ENCODE results near the gene AHDC1. TPM values are rescaled to one million over a fixed set of nuclear protein-coding genes. Genes with fewer than 3 reads are reported as not detected.
A peak's percentile ranks its signal among the peaks of the same experiment; 100 is the strongest.

The AHDC1 gene
- total and polyA plus RNA-seq, 10 of the 15 experiments (the other 5 are each of a cell fraction or from before 2014, with no cell fraction given): 0.21 to 13.0 (median 1.4) TPM

DNA sequence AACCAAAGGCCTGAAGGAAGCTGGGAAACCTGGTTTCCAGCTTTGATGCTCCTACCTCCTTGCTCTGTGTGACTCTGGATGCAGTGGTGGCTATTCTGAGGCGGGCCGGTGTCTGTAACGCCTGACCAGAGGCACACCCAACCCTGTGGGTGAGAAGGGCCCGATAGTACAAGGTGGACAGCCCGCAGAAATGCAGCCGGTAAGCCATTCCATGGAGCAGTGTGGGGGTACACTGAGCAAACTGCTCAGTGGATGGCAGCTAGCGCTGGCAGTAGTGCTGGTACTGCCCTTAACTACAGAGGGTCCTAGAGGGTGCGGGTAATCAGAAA lies 36.0 kb downstream of the AHDC1 start:
- Histone ChIP-seq H3K9ac (ENCODE audit: control insufficient read depth, insufficient read depth, low read length) (no peak overlapping the region), H2AFZ (ENCODE audit: control insufficient read depth, low read depth, low read length) (no peak overlapping the region; the same call in 1 of the 2 replicates), H3K4me3 (no peak overlapping the region; the same call in 1 of the 2 replicates), H3K4me2 (ENCODE audit: control insufficient read depth, insufficient read depth) (peak overlapping the region; percentile 90), H4K20me1 (ENCODE audit: control insufficient read depth, insufficient read depth) (no peaks in the 10 kb centered on the region; the same call in 1 of the 2 replicates), H3K27me3 (replicated peaks in 1 of 2; ENCODE audit: control insufficient read depth in 2 of 2, insufficient read depth in 2 of 2, low read length in 1 of 2) (no peaks in the 10 kb centered on the region), H3K4me1 (ENCODE audit: control insufficient read depth, insufficient read depth, low read length) (peaks cover 7% of the 10 kb centered on the region), H3K79me2 (ENCODE audit: control insufficient read depth, insufficient read depth, low read length) (no peaks in the 10 kb centered on the region; the same call in none of the 2 replicates), H3K36me3 (ENCODE audit: control insufficient read depth in 2 of 2, insufficient read depth in 2 of 2, low read length in 1 of 2) (no peaks in the 10 kb centered on the region; a peak in 1 of 4 replicates), H3K27ac (ENCODE audit: control insufficient read depth, insufficient read depth) (no peak overlapping the region), H3K9me3 (replicated peaks; ENCODE audit: control insufficient read depth, insufficient read depth, low read length) (no peaks in the 10 kb centered on the region)
- no peak for DNase-seq (ENCODE audit: low read depth, low spot score)
- ChIA-PET SMC1A (ENCODE audit: uncharacterized antibody, unreplicated experiment) (interaction anchor here (0.6 to 1.2 kb wide), 5 partner anchors 37 to 407 kb away, joined by 3 to 6 read pairs (median 4); no protein-coding TSS in a partner anchor), POLR2A (interaction anchor here (0.9 to 1.8 kb wide), 4 partner anchors 10 to 65 kb away, joined by 3 to 8 read pairs (median 6); no protein-coding TSS in a partner anchor), RAD21 (ENCODE audit: unreplicated experiment) (interaction anchor here (1.1 to 3.0 kb wide), 4 partner anchors 33 to 151 kb away, joined by 3 to 17 read pairs (median 10); partner anchors contain the start of gene AHDC1), CTCF (interaction anchor here (0.6 to 5.8 kb wide), 12 partner anchors 11 to 734 kb away, joined by 3 to 71 read pairs (median 5); partner anchors contain the start of gene AHDC1)
- 96% methylated on average over 8 of the region's 8 CpGs for WGBS (ENCODE audit: insufficient coverage, insufficient replicate concordance, low lambda C conversion rate, missing lambda C conversion rate)
- no TSS peak for BruUV-seq (replicated peaks)
- FAIRE-seq: no peak
- TF ChIP-seq TAF1 (IDR thresholded peaks at IDR 0.05; ENCODE audit: borderline replicate concordance, low read depth, low read length) (no peak), BACH1 (IDR thresholded peaks at IDR 0.05; ENCODE audit: borderline replicate concordance) (no peak), CBX5 (IDR thresholded peaks at IDR 0.05; ENCODE audit: low read depth) (no peak), MEF2B (IDR thresholded peaks at IDR 0.05; ENCODE audit: partially characterized antibody, poor library complexity, severe bottlenecking) (no peak), SP1 (IDR thresholded peaks at IDR 0.05; ENCODE audit: low read depth, low read length) (no peak), SPI1 (IDR thresholded peaks at IDR 0.05; ENCODE audit: borderline replicate concordance, insufficient read depth, low read depth, low read length) (no peak), ZSCAN29 (IDR thresholded peaks at IDR 0.05) (no peak)
- TF ChIP-seq, protein P1, sequence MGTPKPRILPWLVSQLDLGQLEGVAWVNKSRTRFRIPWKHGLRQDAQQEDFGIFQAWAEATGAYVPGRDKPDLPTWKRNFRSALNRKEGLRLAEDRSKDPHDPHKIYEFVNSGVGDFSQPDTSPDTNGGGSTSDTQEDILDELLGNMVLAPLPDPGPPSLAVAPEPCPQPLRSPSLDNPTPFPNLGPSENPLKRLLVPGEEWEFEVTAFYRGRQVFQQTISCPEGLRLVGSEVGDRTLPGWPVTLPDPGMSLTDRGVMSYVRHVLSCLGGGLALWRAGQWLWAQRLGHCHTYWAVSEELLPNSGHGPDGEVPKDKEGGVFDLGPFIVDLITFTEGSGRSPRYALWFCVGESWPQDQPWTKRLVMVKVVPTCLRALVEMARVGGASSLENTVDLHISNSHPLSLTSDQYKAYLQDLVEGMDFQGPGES (IDR thresholded peaks at IDR 0.05): no peak
- in situ Hi-C loops (cut with MboI) (no loop called here), intact Hi-C loops (cut with micrococcal nuclease; ENCODE audit: unreplicated experiment) (loop anchor here (1.0 kb wide), 1 partner anchor 38 kb away; no protein-coding TSS in a partner anchor)
- ATAC-seq: no peak; the same call in 2 of the 3 replicates
